ENCODE measurements around the gene GIGYF1.

DNA sequence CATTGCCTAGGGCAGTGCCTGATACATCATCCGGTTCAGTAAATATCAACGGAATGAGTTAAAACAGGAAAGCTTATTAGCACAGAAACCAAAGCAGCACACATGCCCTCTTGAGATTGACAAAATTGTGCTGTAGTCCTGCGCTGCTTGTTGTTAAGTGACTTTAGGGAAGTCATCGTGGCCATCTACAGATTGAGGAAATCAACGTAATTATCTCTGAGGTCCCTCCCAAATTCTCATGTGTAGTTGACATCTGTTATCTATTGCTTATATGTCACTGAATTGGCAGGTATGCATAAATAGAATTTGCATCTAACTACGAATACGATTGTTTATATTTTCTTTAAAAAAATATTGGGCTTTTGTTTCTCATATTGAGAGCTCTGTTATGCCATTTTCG lies 24.0 kb downstream of the GIGYF1 start:
- TF ChIP-seq, protein P1, sequence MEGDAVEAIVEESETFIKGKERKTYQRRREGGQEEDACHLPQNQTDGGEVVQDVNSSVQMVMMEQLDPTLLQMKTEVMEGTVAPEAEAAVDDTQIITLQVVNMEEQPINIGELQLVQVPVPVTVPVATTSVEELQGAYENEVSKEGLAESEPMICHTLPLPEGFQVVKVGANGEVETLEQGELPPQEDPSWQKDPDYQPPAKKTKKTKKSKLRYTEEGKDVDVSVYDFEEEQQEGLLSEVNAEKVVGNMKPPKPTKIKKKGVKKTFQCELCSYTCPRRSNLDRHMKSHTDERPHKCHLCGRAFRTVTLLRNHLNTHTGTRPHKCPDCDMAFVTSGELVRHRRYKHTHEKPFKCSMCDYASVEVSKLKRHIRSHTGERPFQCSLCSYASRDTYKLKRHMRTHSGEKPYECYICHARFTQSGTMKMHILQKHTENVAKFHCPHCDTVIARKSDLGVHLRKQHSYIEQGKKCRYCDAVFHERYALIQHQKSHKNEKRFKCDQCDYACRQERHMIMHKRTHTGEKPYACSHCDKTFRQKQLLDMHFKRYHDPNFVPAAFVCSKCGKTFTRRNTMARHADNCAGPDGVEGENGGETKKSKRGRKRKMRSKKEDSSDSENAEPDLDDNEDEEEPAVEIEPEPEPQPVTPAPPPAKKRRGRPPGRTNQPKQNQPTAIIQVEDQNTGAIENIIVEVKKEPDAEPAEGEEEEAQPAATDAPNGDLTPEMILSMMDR (conservative IDR thresholded peaks at IDR 0.05; ENCODE audit: low read depth, low read length), result no peak
- no peak for TF ChIP-seq RFX5 (IDR thresholded peaks at IDR 0.05; ENCODE audit: low read depth, low read length)
- TF ChIP-seq POLR2A (IDR thresholded peaks at IDR 0.05; ENCODE audit: low read depth, low read length), result no peak
- TF ChIP-seq BHLHE40 (IDR thresholded peaks at IDR 0.05; ENCODE audit: low read depth, low read length), result no peak
- TF ChIP-seq SMC3 (IDR thresholded peaks at IDR 0.05; ENCODE audit: low read depth, low read length), result no peak
- TF ChIP-seq, protein P2, sequence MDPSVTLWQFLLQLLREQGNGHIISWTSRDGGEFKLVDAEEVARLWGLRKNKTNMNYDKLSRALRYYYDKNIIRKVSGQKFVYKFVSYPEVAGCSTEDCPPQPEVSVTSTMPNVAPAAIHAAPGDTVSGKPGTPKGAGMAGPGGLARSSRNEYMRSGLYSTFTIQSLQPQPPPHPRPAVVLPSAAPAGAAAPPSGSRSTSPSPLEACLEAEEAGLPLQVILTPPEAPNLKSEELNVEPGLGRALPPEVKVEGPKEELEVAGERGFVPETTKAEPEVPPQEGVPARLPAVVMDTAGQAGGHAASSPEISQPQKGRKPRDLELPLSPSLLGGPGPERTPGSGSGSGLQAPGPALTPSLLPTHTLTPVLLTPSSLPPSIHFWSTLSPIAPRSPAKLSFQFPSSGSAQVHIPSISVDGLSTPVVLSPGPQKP (IDR thresholded peaks at IDR 0.05; ENCODE audit: borderline replicate concordance, low read depth, low read length), result no peak
- no peak for TF ChIP-seq CEBPB (IDR thresholded peaks at IDR 0.05; ENCODE audit: low read depth, low read length)
- TF ChIP-seq MAZ (IDR thresholded peaks at IDR 0.05; ENCODE audit: borderline replicate concordance, low read depth, low read length), result no peak
- TF ChIP-seq USF2 (IDR thresholded peaks at IDR 0.05; ENCODE audit: low read depth, low read length), result no peak
- TF ChIP-seq RAD21 (IDR thresholded peaks at IDR 0.05; ENCODE audit: low read length), result no peak
- TF ChIP-seq MAFK (IDR thresholded peaks at IDR 0.05; ENCODE audit: low read depth, low read length), result no peak
- TF ChIP-seq CHD1 (IDR thresholded peaks at IDR 0.05; ENCODE audit: low read depth, low read length), result no peak
- TF ChIP-seq FOS (IDR thresholded peaks at IDR 0.05; ENCODE audit: low read depth, low read length), result no peak

Data from IMR-90 (cell line).